Muscle of leg (tissue), 16 donors: ENCODE data around the gene GABRG3. TPM values are rescaled to one million over a fixed set of nuclear protein-coding genes. Genes with fewer than 3 reads are reported as not detected.

Experiments
- DNase-seq: peaks from one replicate; pipeline ENCODE4 v3.0.0; 2013
- H3K27ac ChIP-seq: one replicate; pipeline ENCODE4 v1.5.1; 2013; ENCODE audit warnings: mild to moderate bottlenecking, low read length, control low read depth
- H3K27me3 ChIP-seq: one replicate; pipeline ENCODE4 v1.6.1; 2013; ENCODE audit warnings: low read length; ENCODE audit not compliant: control insufficient read depth, insufficient read depth
- H3K36me3 ChIP-seq: one replicate; pipeline ENCODE4 v1.6.1; 2013; ENCODE audit warnings: low read length; ENCODE audit not compliant: control insufficient read depth, insufficient read depth
- H3K4me1 ChIP-seq: one replicate; pipeline ENCODE4 v1.6.1; 2013; ENCODE audit warnings: low read length; ENCODE audit not compliant: control insufficient read depth, insufficient read depth
- H3K4me3 ChIP-seq: one replicate; pipeline ENCODE4 v1.5.1; 2013; ENCODE audit warnings: low read length, control low read depth
- H3K9me3 ChIP-seq: replicated peaks from 2 replicates; pipeline ENCODE4 v1.6.1; 2013; ENCODE audit warnings: low read depth, low read length; ENCODE audit not compliant: control insufficient read depth
- WGBS: methylation state at CpG from one replicate; pipeline ENCODE4 v1.1.5; 2013; ENCODE audit warnings: missing lambda C conversion rate; ENCODE audit not compliant: insufficient coverage; 5-methylcytosine and 5-hydroxymethylcytosine counted together
- long read RNA-seq, 11 donors: transcript quantifications; one replicate each; lab custom pipeline, GENCODE V29; 2026
- polyA plus RNA-seq, 8 donors: library from polyadenylated mRNA; unstranded; fragments of 120-200 nt; gene quantifications; one replicate each; pipeline versions ENCODE4 v1.2.1 to v1.2.3, GENCODE V29; 2013; ENCODE audit warnings: inconsistent platforms in 1 of 8, low replicate concordance in 1 of 8; ENCODE audit not compliant: insufficient read length in 8 of 8, insufficient read depth in 1 of 8
- total RNA-seq: library from RNA; stranded (reverse); fragments of 120-200 nt; gene quantifications from one replicate; pipeline ENCODE4 v1.2.4, GENCODE V29; 2013

GABRG3 gene
- total RNA-seq (0.18 TPM), polyA plus RNA-seq (under 1 TPM in 7 of 8 donors, not detected in 1; 0.11 to 0.69 (median 0.43) TPM)
- long read RNA-seq, donor 1, result 0 reads
- long read RNA-seq, donor 2, result 0 reads
- long read RNA-seq, donor 3, result 0 reads
- long read RNA-seq, donor 4, result 0 reads
- long read RNA-seq, donor 5, result 0 reads
- long read RNA-seq, donor 6, result 0 reads
- long read RNA-seq, donor 7, result 0 reads
- long read RNA-seq, donor 8, result 0 reads
- long read RNA-seq, donor 9, result 0 reads
- long read RNA-seq, donor 10, result 0 reads
- long read RNA-seq, donor 11, result 0 reads

- Histone ChIP-seq H3K27ac (no peak within 1 kb of the TSS), H3K27me3 (peaks cover 42% of the 10 kb centered on the region), H3K9me3 (no peaks in the 10 kb centered on the region), H3K36me3 (no peaks in the 10 kb centered on the region), H3K4me1 (no peaks in the 10 kb centered on the region), H3K4me3 (peak within 1 kb of the TSS; percentile 29)
- DNase-seq, result peak; percentile 21
- WGBS, result 2% methylated on average over 29 of the region's 33 CpGs
Observed at GRCh38 chr15:26970712-26971210, at the start of gene GABRG3. GABRG3 (plus strand) TSS chr15:26971181.

DNA sequence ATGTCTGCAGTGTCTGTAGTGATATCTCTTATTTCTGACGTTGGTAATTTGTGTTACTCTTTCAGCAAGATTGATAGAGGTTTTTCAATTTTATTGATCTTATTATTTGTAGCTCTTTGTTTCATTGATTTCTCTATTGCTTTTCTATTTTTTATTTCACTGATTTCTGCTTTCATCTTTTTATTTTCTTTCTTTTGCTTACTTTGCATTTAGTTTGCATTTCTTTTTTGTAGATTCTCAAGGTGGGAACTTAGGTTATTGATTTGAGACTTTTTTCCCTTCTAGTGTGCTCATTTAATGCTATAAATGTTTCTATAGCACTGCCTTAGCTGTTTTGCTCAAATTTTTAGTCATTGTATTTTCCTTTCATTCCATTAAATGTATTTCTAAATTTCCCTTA lies 49.5 kb upstream of the GABRG3 start:
- Histone ChIP-seq H3K9me3 (peaks cover 6% of the 10 kb centered on the region), H3K4me3 (no peak overlapping the region)
- no CpG with 5 or more reads among the region's 1 CpG for WGBS

GRCh38 chr15:26926081-26926480 lies 44.9 kb upstream of the GABRG3 start:
- no peaks in the 10 kb centered on the region for H3K36me3 ChIP-seq

More for the DNA sequence above, 49.5 kb upstream of the GABRG3 start:
- no peaks in the 10 kb centered on the region for H3K27me3 ChIP-seq
- no peak overlapping the region for H3K27ac ChIP-seq
- no peaks in the 10 kb centered on the region for H3K4me1 ChIP-seq
- no peak for DNase-seq
- no peaks in the 10 kb centered on the region for H3K36me3 ChIP-seq

GRCh38 chr15:26928051-26928450 lies 42.9 kb upstream of the GABRG3 start:
- Histone ChIP-seq H3K36me3 (no peaks in the 10 kb centered on the region), H3K4me1 (no peaks in the 10 kb centered on the region), H3K4me3 (no peak overlapping the region), H3K27me3 (no peaks in the 10 kb centered on the region), H3K27ac (no peak overlapping the region), H3K9me3 (no peaks in the 10 kb centered on the region)
- peak; percentile 40 for DNase-seq
- 45% methylated on average over 4 of the region's 8 CpGs for WGBS

More at GRCh38 chr15:26926081-26926480, 44.9 kb upstream of the GABRG3 start:
- no peaks in the 10 kb centered on the region for H3K4me1 ChIP-seq
- H3K9me3 ChIP-seq, result no peaks in the 10 kb centered on the region
- DNase-seq, result peak; percentile 66
- no peak overlapping the region for H3K27ac ChIP-seq
- no peak overlapping the region for H3K4me3 ChIP-seq
- no CpG with 5 or more reads among the region's 2 CpGs for WGBS
- H3K27me3 ChIP-seq, result no peaks in the 10 kb centered on the region

GRCh38 chr15:26929588-26929987 lies 41.4 kb upstream of the GABRG3 start:
- no peak for DNase-seq
- H3K36me3 ChIP-seq, result no peaks in the 10 kb centered on the region
- WGBS, result 100% methylated on average over 2 of the region's 4 CpGs
- H3K9me3 ChIP-seq, result no peaks in the 10 kb centered on the region
- no peak overlapping the region for H3K27ac ChIP-seq
- no peak overlapping the region for H3K4me3 ChIP-seq
- H3K27me3 ChIP-seq, result no peaks in the 10 kb centered on the region
- H3K4me1 ChIP-seq, result no peaks in the 10 kb centered on the region

DNA sequence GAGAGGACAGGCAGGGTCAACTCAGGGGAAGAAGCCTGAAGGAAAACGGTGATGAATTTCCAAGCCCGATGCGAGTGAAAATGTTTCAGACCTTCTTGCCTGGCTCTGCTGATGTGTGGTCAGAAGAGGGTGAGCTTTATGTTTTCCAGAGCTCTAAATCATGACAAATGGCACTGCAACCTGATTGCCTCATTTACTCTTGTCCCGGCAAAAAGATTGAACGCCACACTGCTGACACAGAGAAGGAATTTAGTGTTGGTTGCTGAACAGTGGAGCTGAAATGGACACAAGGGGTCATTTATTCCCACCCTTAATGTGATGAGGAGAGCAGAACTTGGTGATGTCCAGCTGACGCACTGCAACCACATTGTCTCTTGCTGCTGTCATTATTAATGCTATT lies 36.1 kb upstream of the GABRG3 start:
- DNase-seq, result no peak
- Histone ChIP-seq H3K4me3 (no peak overlapping the region), H3K9me3 (no peaks in the 10 kb centered on the region), H3K4me1 (no peaks in the 10 kb centered on the region), H3K27ac (no peak overlapping the region), H3K36me3 (no peaks in the 10 kb centered on the region), H3K27me3 (no peaks in the 10 kb centered on the region)
- WGBS, result 88% methylated on average over 3 of the region's 6 CpGs

DNA sequence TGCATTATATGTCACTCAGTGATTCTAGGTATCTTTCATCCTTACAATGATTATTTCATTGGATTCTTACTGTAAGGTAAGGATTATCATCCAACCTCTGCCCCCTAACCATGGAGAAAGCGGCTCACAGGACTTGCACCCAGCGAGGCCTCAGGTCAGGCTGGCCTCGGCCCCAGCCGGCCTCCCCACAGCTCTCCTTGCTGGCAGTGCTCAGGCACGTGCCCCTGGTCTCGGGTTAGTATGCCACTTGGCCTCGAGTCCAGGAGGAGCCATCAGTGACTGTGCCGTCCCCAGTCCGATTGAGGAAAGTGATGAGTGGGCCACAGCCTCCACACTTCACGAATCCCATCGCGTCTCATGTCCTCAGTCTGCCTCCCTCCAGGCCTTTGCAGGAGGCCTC lies 35.7 kb upstream of the GABRG3 start:
- Histone ChIP-seq H3K27ac (no peak overlapping the region), H3K9me3 (no peaks in the 10 kb centered on the region), H3K4me3 (no peak overlapping the region), H3K36me3 (no peaks in the 10 kb centered on the region), H3K4me1 (no peaks in the 10 kb centered on the region), H3K27me3 (no peaks in the 10 kb centered on the region)
- WGBS, result 90% methylated on average over 8 of the region's 12 CpGs
- no peak for DNase-seq

GRCh38 chr15:26936502-26936901 lies 34.5 kb upstream of the GABRG3 start:
- Histone ChIP-seq H3K9me3 (no peaks in the 10 kb centered on the region), H3K36me3 (no peaks in the 10 kb centered on the region), H3K4me3 (no peak overlapping the region), H3K4me1 (no peaks in the 10 kb centered on the region), H3K27me3 (no peaks in the 10 kb centered on the region), H3K27ac (no peak overlapping the region)
- WGBS, result 95% methylated on average over 4 of the region's 5 CpGs
- no peak for DNase-seq

- Histone ChIP-seq H3K4me3 (no peak overlapping the region), H3K4me1 (no peaks in the 10 kb centered on the region), H3K9me3 (no peaks in the 10 kb centered on the region), H3K27ac (no peak overlapping the region), H3K36me3 (no peaks in the 10 kb centered on the region), H3K27me3 (no peaks in the 10 kb centered on the region)
- WGBS, result 79% methylated on average over 13 of the region's 13 CpGs
- no peak for DNase-seq
Observed at GRCh38 chr15:26937134-26937533, 33.8 kb upstream of the GABRG3 start.

DNA sequence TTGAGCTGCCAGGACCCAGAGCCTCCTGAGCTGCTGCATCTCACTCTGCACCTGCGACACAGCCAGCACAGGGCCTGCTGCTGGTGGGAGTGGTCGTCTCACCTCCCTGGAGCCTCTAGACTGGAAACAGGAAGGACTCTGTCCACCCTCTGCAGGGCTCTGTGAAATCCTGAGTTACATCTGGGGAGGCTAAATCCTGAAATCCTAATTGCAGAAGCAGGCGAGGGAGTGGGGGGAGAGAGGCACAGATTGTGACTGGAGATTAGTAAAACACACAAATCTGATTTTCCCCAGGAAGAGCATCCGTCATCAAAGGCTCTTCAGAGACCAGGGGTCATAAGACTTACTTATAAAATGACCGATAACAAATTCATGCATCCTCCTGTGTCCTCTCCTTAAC lies 31.6 kb upstream of the GABRG3 start:
- WGBS, result 36% methylated on average over 2 of the region's 5 CpGs
- Histone ChIP-seq H3K27ac (no peak overlapping the region), H3K9me3 (no peaks in the 10 kb centered on the region), H3K4me3 (no peak overlapping the region), H3K4me1 (no peaks in the 10 kb centered on the region), H3K36me3 (no peaks in the 10 kb centered on the region), H3K27me3 (no peaks in the 10 kb centered on the region)
- DNase-seq, result no peak
